ENCODE measurements around the gene HIP1.
"Not testable (repeated sequence)": the region's sequence is repeated elsewhere in the genome, so short reads cannot be mapped to it uniquely, and the experiment has no call there.

Gene HIP1

GRCh38 chr7:75712517-75713361 lies 26.0 kb downstream of the HIP1 start:
- ATAC-seq: no peak

- ATAC-seq: no peak
Observed at GRCh38 chr7:75711656-75712514, 26.9 kb downstream of the HIP1 start.

- no peak for ATAC-seq
Observed at GRCh38 chr7:75711076-75711475, 27.7 kb downstream of the HIP1 start.

- no peak for ATAC-seq
Observed at GRCh38 chr7:75704928-75705327, 33.8 kb downstream of the HIP1 start.

- no peak for ATAC-seq
Observed at GRCh38 chr7:75702515-75702914, 36.2 kb downstream of the HIP1 start.

- no peak for ATAC-seq
Observed at GRCh38 chr7:75699993-75700392, 38.7 kb downstream of the HIP1 start.

GRCh38 chr7:75698358-75698757 lies 40.4 kb downstream of the HIP1 start:
- ATAC-seq: no peak

GRCh38 chr7:75696263-75697037 lies 42.3 kb downstream of the HIP1 start:
- no peak for ATAC-seq

GRCh38 chr7:75694638-75695399 lies 43.9 kb downstream of the HIP1 start:
- ATAC-seq: no peak

- ATAC-seq: not testable (repeated sequence)
Observed at GRCh38 chr7:75693668-75694067, 45.1 kb downstream of the HIP1 start.

GRCh38 chr7:75691793-75692543 lies 46.8 kb downstream of the HIP1 start:
- no peak for ATAC-seq

GRCh38 chr7:75690121-75690523 lies 48.6 kb downstream of the HIP1 start:
- ATAC-seq: no peak

GRCh38 chr7:75689246-75690099 lies 49.3 kb downstream of the HIP1 start:
- no peak for ATAC-seq

GRCh38 chr7:75688200-75689136 lies 50.3 kb downstream of the HIP1 start:
- no peak for ATAC-seq

GRCh38 chr7:75687246-75688088 lies 51.3 kb downstream of the HIP1 start:
- no peak for ATAC-seq

- no peak for ATAC-seq
Observed at GRCh38 chr7:75686551-75686950, 52.2 kb downstream of the HIP1 start.

GRCh38 chr7:75682052-75682451 lies 56.7 kb downstream of the HIP1 start:
- ATAC-seq: not testable (repeated sequence)

GRCh38 chr7:75679060-75679459 lies 59.7 kb downstream of the HIP1 start:
- no peak for ATAC-seq
